Activated CD8-positive, alpha-beta T cell treated with anti-CD3 and anti-CD28 coated beads, Interleukin-2, amount 10 ng/mL, durations not matched to agents 7 days and 5 days (primary cell): ENCODE results near the gene CFAP119. TPM values are rescaled to one million over a fixed set of nuclear protein-coding genes. Genes with fewer than 3 reads are reported as not detected.

Experiments
- ATAC-seq: fragments of 150-1000 bp; cut with Tn5 transposase; one replicate; pipeline ENCODE4 v1.10.0; 2021; ENCODE audit warnings: moderate library complexity
- CTCF ChIA-PET: fragments of 350-600 bp; sonication (Branson Sonifier 250); formaldehyde crosslinking; loops from one replicate; lab custom pipeline; 2021; ENCODE audit warnings: antibody characterized with exemption; lab: Charles Lee
- POLR2A ChIA-PET: fragments of 350-600 bp; sonication (Branson Sonifier 250); formaldehyde crosslinking; loops from one replicate; lab custom pipeline; 2021; ENCODE audit warnings: antibody characterized with exemption; lab: Charles Lee
- DNase-seq: peaks from one replicate; pipeline ENCODE4 v3.0.0-alpha.2; 2020
- H3K27ac Mint-ChIP-seq: one replicate; pipeline ENCODE4 v1.8.0; 2021; ENCODE audit warnings: mild to moderate bottlenecking, mixed read lengths
- H3K27me3 Mint-ChIP-seq: one replicate; pipeline ENCODE4 v1.8.0; 2021; ENCODE audit warnings: low read depth, mixed read lengths
- H3K36me3 Mint-ChIP-seq: one replicate; pipeline ENCODE4 v1.8.0; 2021; ENCODE audit warnings: low read depth, mixed read lengths
- H3K4me1 Mint-ChIP-seq: one replicate; pipeline ENCODE4 v1.8.0; 2021; ENCODE audit warnings: low read depth, mixed read lengths
- H3K4me3 Mint-ChIP-seq: one replicate; pipeline ENCODE4 v1.8.0; 2021; ENCODE audit warnings: mild to moderate bottlenecking, mixed read lengths
- H3K9me3 Mint-ChIP-seq: one replicate; pipeline ENCODE4 v1.8.0; 2022; ENCODE audit warnings: mixed read lengths; ENCODE audit not compliant: insufficient read depth
- total RNA-seq, 2 experiments: library from RNA; stranded (reverse); gene quantifications; one replicate each; pipeline ENCODE4 v1.2.3, GENCODE V29; 2021

The CFAP119 gene
- total RNA-seq, 2 experiments from 2014 or later, result 4.4 to 4.8 TPM

GRCh38 chr16:30745082-30745481 lies 16.8 kb downstream of the CFAP119 start:
- POLR2A ChIA-PET, result interaction anchor here (1.6 kb wide), 1 partner anchor 17 kb away, joined by 4 read pairs; no protein-coding TSS in a partner anchor
- no peak overlapping the region for H3K27ac Mint-ChIP-seq
- no peak for ATAC-seq

GRCh38 chr16:30744183-30744582 lies 17.7 kb downstream of the CFAP119 start:
- Mint-ChIP-seq H3K27me3 (no peaks in the 10 kb centered on the region), H3K9me3 (no peaks in the 10 kb centered on the region), H3K4me1 (peaks cover 15% of the 10 kb centered on the region), H3K36me3 (peaks cover 34% of the 10 kb centered on the region), H3K27ac (no peak overlapping the region), H3K4me3 (no peak overlapping the region)
- ATAC-seq (no peak), DNase-seq (no peak)
- ChIA-PET POLR2A (interaction anchor here (1.5 to 1.6 kb wide), 2 partner anchors 9 to 17 kb away, joined by 4 to 5 read pairs; no protein-coding TSS in a partner anchor), CTCF (no interaction called here)

More at GRCh38 chr16:30745082-30745481, 16.8 kb downstream of the CFAP119 start:
- Mint-ChIP-seq H3K4me3 (no peak overlapping the region), H3K36me3 (peaks cover 40% of the 10 kb centered on the region), H3K4me1 (peaks cover 22% of the 10 kb centered on the region), H3K9me3 (no peaks in the 10 kb centered on the region), H3K27me3 (no peaks in the 10 kb centered on the region)
- CTCF ChIA-PET, result no interaction called here
- DNase-seq, result no peak

DNA sequence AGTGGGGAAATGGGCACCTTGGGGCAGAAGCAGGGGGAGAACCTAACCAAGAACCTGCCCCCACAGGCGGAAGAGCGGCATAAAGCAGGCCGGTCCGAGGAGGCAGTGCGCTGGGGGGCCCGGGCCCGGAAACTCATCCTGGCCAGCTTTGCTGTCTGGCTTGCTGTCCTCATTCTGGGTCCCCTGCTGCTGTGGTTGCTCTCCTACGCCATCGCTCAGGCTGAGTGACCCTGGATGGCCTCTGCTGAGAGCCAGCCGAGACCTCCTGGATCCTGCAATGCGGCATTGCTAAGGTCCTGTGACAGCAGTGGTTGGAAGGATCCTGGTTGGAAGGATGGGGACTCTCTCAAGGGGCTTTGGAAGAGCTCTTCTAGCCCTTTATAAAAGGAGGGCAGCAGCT lies 18.1 kb downstream of the CFAP119 start:
- Mint-ChIP-seq H3K4me3 (no peak overlapping the region), H3K4me1 (peaks cover 14% of the 10 kb centered on the region), H3K27ac (peak overlapping the region; percentile 20), H3K36me3 (peaks cover 37% of the 10 kb centered on the region), H3K27me3 (no peaks in the 10 kb centered on the region), H3K9me3 (no peaks in the 10 kb centered on the region)
- ChIA-PET POLR2A (interaction anchor here (1.5 to 1.6 kb wide), 2 partner anchors 9 to 16 kb away, joined by 4 to 5 read pairs; no protein-coding TSS in a partner anchor), CTCF (no interaction called here)
- DNase-seq (no peak), ATAC-seq (no peak)

DNA sequence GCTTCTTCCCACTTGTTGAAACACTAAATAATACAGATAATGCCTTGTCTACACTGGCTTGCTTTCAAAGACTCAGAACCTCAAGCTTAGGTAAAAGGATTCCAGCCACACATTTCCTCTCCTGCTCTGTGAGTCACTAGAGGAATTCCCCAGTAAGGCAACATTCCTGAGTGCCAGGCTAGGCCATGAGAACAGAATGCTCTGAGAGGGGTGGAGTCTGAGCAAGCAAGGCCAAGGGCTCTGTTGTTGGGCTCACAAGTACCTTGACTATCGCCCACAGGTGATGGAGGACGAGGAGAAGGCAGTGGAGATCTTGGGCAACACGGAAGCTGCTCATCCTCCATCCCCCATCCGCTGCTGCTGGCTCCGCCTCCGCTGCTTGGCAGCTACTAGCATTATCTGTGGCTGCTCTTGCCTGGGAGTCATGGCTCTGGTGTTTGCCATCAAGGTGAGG lies 20.4 kb downstream of the CFAP119 start:
- Mint-ChIP-seq H3K36me3 (peaks cover 49% of the 10 kb centered on the region), H3K4me3 (no peak overlapping the region), H3K27ac (no peak overlapping the region), H3K9me3 (no peaks in the 10 kb centered on the region), H3K4me1 (no peaks in the 10 kb centered on the region), H3K27me3 (no peaks in the 10 kb centered on the region)
- no peak for DNase-seq
- ChIA-PET POLR2A (interaction anchor here (0.9 kb wide), 1 partner anchor 26 kb away, joined by 3 read pairs; no protein-coding TSS in a partner anchor), CTCF (interaction anchor here (1.1 kb wide), 1 partner anchor 9 kb away, joined by 3 read pairs; no protein-coding TSS in a partner anchor)
- no peak for ATAC-seq

DNA sequence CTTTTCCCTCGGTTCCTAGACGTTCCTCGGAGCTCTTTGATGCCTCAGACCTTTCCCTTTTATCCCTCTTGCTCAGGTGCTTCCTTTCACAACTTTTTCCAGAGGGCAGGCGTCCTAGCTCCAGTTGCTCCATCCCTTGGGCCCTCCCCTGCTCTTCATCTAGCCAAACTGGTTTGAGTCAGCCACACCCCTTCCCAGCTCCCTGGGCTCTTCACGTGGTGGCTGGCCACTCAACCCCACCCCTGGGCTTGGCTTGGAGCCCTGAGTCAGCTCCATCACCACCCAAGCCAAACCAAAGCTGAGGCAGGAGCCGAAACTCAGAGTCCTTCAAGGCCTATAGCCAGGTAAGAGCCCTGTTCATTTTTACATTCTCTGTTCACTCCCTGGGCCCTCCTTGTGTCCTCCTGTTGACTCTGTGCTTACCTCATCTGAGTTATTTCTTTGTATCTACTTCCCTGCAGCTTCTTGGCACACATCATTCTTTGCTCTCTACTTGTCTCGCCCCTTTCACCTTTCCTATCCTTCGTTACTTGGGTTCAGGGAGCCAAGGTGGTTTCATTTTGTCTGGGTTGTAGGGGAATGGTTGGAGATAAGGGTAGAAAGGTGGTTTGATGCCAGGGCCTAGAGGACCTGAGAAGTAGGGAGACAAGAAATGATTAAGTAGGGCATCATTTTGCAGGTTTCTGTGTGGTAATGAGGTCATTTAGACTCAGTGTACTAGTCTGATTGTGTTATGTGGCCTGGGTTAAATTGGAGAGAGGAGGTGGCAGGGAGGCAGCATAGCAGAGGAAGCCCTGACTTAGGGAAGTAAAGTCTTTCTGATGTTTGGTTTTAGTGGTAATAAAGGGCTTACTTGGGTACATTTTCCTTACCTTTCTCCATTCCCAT lies 21.3 kb downstream of the CFAP119 start:
- ATAC-seq, result no peak
- POLR2A ChIA-PET, result no interaction called here

DNA sequence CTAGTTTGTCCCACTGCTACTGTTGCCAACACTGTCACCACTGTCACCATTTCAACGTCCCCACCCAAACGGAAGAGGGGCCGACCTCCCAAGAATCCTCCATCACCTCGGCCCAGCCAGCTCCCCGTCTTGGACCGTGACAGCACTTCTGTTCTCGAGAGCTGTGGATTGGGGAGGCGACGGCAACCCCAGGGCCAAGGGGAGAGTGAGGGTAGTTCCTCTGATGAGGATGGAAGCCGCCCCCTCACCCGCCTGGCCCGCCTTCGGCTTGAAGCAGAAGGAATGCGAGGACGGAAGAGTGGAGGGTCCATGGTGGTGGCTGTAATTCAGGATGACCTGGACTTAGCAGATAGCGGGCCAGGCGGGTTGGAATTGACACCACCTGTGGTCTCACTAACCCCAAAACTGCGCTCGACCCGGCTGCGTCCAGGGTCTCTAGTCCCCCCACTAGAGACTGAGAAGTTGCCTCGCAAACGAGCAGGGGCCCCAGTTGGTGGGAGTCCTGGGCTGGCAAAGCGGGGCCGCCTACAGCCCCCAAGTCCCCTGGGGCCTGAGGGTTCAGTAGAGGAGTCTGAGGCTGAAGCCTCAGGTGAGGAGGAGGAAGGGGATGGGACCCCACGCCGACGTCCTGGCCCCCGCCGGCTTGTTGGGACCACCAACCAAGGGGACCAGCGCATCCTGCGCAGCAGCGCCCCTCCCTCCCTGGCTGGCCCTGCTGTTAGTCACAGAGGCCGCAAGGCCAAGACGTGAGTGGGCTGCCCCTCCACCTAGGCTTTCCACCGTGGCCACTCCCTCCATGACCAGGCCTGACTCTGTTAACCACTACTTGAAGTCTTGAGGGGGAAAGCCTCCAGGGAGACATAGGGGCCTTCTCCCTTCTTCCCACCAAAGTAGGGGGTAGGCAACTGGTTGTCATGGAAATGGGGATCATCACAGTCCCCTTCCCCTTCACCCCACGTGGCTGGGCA lies 22.6 kb downstream of the CFAP119 start:
- Mint-ChIP-seq H3K36me3 (peaks cover 59% of the 10 kb centered on the region), H3K27ac (no peak overlapping the region), H3K4me3 (no peak overlapping the region), H3K4me1 (no peaks in the 10 kb centered on the region), H3K27me3 (no peaks in the 10 kb centered on the region), H3K9me3 (no peaks in the 10 kb centered on the region)
- ChIA-PET POLR2A (no interaction called here), CTCF (no interaction called here)
- ATAC-seq, result no peak
- no peak for DNase-seq

More for the DNA sequence above, 21.3 kb downstream of the CFAP119 start:
- peaks cover 58% of the 10 kb centered on the region for H3K36me3 Mint-ChIP-seq
- CTCF ChIA-PET, result interaction anchor here (1.1 kb wide), 1 partner anchor 8 kb away, joined by 3 read pairs; no protein-coding TSS in a partner anchor
- H3K4me1 Mint-ChIP-seq, result no peaks in the 10 kb centered on the region
- H3K9me3 Mint-ChIP-seq, result no peaks in the 10 kb centered on the region
- H3K27ac Mint-ChIP-seq, result peak overlapping the region; percentile 7
- no peaks in the 10 kb centered on the region for H3K27me3 Mint-ChIP-seq
- no peak for DNase-seq
- H3K4me3 Mint-ChIP-seq, result no peak overlapping the region

GRCh38 chr16:30737794-30738648 lies 23.8 kb downstream of the CFAP119 start:
- no peaks in the 10 kb centered on the region for H3K9me3 Mint-ChIP-seq
- POLR2A ChIA-PET, result interaction anchor here (1.2 to 1.6 kb wide), 2 partner anchors 10 to 13 kb away, joined by 4 to 7 read pairs; partner anchors contain the start of gene PHKG2
- CTCF ChIA-PET, result interaction anchor here (0.7 kb wide), 1 partner anchor 10 kb away, joined by 3 read pairs; the partner anchor contains the start of gene PHKG2
- H3K4me1 Mint-ChIP-seq, result no peaks in the 10 kb centered on the region
- H3K4me3 Mint-ChIP-seq, result no peak overlapping the region
- H3K27me3 Mint-ChIP-seq, result no peaks in the 10 kb centered on the region
- no peak for DNase-seq
- peak overlapping the region; percentile 51 for H3K27ac Mint-ChIP-seq
- no peak for ATAC-seq
- peaks cover 62% of the 10 kb centered on the region for H3K36me3 Mint-ChIP-seq

- Mint-ChIP-seq H3K4me3 (no peak overlapping the region), H3K36me3 (peaks cover 64% of the 10 kb centered on the region), H3K27ac (peak overlapping the region; percentile 51), H3K9me3 (no peaks in the 10 kb centered on the region), H3K27me3 (no peaks in the 10 kb centered on the region), H3K4me1 (no peaks in the 10 kb centered on the region)
- DNase-seq (no peak), ATAC-seq (no peak)
- POLR2A ChIA-PET, result interaction anchor here (0.6 to 1.6 kb wide), 3 partner anchors 11 to 87 kb away, joined by 4 to 7 read pairs (median 5); partner anchors contain the start of genes PHKG2 and PRR14
- CTCF ChIA-PET, result interaction anchor here (0.7 kb wide), 1 partner anchor 11 kb away, joined by 3 read pairs; the partner anchor contains the start of gene PHKG2
Observed at GRCh38 chr16:30736995-30737793, 24.7 kb downstream of the CFAP119 start.

DNA sequence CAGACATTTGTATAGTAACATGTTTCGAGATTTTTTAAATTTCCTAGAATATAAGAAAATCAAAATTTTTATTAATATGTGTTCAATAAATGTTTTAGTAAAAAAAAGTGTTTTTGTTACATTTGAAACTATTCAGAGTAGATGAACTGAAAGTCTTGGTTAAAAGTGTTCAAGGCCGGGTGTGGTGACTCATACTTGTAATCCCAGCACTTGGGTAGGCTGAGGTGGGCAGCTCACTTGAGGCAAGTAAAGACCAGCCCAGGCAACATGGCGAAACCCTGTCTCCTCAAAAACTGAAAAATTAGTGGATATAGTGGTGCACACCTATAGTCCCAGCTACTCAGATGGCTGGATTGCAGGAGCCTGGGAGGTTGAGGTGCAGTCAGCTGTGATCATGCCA lies 30.5 kb downstream of the CFAP119 start:
- ChIA-PET POLR2A (interaction anchor here (1.3 to 2.1 kb wide), 2 partner anchors 10 to 16 kb away, joined by 3 to 7 read pairs; partner anchors contain the start of gene PHKG2), CTCF (no interaction called here)
- ATAC-seq, result no peak
- H3K4me1 Mint-ChIP-seq, result peaks cover 3% of the 10 kb centered on the region
- H3K4me3 Mint-ChIP-seq, result no peak overlapping the region
- no peaks in the 10 kb centered on the region for H3K27me3 Mint-ChIP-seq
- H3K36me3 Mint-ChIP-seq, result peaks cover 55% of the 10 kb centered on the region
- no peak overlapping the region for H3K27ac Mint-ChIP-seq
- no peak for DNase-seq
- H3K9me3 Mint-ChIP-seq, result no peaks in the 10 kb centered on the region
